ENCODE measurements around the gene DNMT3A.

The DNMT3A gene

GRCh38 chr2:25251422-25252273 is 90.1 kb downstream of the DNMT3A start:
- Histone ChIP-seq H2AFZ (ENCODE audit: low read length) (peak overlapping the region; percentile 66), H3K4me2 (ENCODE audit: low read depth, low read length, poor library complexity, severe bottlenecking) (peak overlapping the region; percentile 83), H3K9ac (ENCODE audit: low read depth, low read length, poor library complexity, severe bottlenecking) (peak overlapping the region; percentile 100), H3K36me3 (ENCODE audit: insufficient read depth, low read length) (peaks cover 25% of the 10 kb centered on the region; the same call in 1 of the 2 replicates), H3K79me2 (ENCODE audit: insufficient read depth, low read length) (peaks cover 55% of the 10 kb centered on the region), H3K27me3 (ENCODE audit: insufficient read depth, low read length, poor library complexity, severe bottlenecking) (no peaks in the 10 kb centered on the region), H3F3A (ENCODE audit: low read depth) (0 out of 2 replicates have a peak, but pooled peaks cover 5% of the 10 kb centered on the region), H3K9me3 (ENCODE audit: insufficient read depth, low read depth, low read length) (no peaks in the 10 kb centered on the region), H3K9me2 (replicated peaks; ENCODE audit: low read depth, low read length) (no peaks in the 10 kb centered on the region), H3K4me3 (ENCODE audit: low read length, poor library complexity, severe bottlenecking) (peak overlapping the region; percentile 99), H3K4me1 (ENCODE audit: insufficient read depth, low read length, poor library complexity, severe bottlenecking) (peaks cover 23% of the 10 kb centered on the region), H4K20me1 (ENCODE audit: insufficient read depth, low read length, poor library complexity, severe bottlenecking) (peaks cover 26% of the 10 kb centered on the region)
- no peak for TF ChIP-seq EZH2phosphoT487 (IDR thresholded peaks at IDR 0.05; ENCODE audit: borderline replicate concordance)
- TF ChIP-seq, protein P1, sequence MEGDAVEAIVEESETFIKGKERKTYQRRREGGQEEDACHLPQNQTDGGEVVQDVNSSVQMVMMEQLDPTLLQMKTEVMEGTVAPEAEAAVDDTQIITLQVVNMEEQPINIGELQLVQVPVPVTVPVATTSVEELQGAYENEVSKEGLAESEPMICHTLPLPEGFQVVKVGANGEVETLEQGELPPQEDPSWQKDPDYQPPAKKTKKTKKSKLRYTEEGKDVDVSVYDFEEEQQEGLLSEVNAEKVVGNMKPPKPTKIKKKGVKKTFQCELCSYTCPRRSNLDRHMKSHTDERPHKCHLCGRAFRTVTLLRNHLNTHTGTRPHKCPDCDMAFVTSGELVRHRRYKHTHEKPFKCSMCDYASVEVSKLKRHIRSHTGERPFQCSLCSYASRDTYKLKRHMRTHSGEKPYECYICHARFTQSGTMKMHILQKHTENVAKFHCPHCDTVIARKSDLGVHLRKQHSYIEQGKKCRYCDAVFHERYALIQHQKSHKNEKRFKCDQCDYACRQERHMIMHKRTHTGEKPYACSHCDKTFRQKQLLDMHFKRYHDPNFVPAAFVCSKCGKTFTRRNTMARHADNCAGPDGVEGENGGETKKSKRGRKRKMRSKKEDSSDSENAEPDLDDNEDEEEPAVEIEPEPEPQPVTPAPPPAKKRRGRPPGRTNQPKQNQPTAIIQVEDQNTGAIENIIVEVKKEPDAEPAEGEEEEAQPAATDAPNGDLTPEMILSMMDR (conservative IDR thresholded peaks at IDR 0.05; ENCODE audit: low read length): no peak

- Histone ChIP-seq H3K9me3 (ENCODE audit: insufficient read depth, low read depth, low read length) (no peaks in the 10 kb centered on the region), H3K4me3 (ENCODE audit: low read length, poor library complexity, severe bottlenecking) (peak overlapping the region; percentile 99), H3F3A (ENCODE audit: low read depth) (0 out of 2 replicates have a peak, but pooled peaks cover 5% of the 10 kb centered on the region), H3K4me1 (ENCODE audit: insufficient read depth, low read length, poor library complexity, severe bottlenecking) (peaks cover 23% of the 10 kb centered on the region), H4K20me1 (ENCODE audit: insufficient read depth, low read length, poor library complexity, severe bottlenecking) (peaks cover 26% of the 10 kb centered on the region), H3K36me3 (ENCODE audit: insufficient read depth, low read length) (peaks cover 30% of the 10 kb centered on the region; the same call in 1 of the 2 replicates), H3K27me3 (ENCODE audit: insufficient read depth, low read length, poor library complexity, severe bottlenecking) (no peaks in the 10 kb centered on the region), H3K9me2 (replicated peaks; ENCODE audit: low read depth, low read length) (no peaks in the 10 kb centered on the region), H3K9ac (ENCODE audit: low read depth, low read length, poor library complexity, severe bottlenecking) (peak overlapping the region; percentile 100), H3K79me2 (ENCODE audit: insufficient read depth, low read length) (peaks cover 61% of the 10 kb centered on the region), H2AFZ (ENCODE audit: low read length) (0 out of 2 replicates have a peak overlapping the region, but pooled peaks have one; percentile 66), H3K4me2 (ENCODE audit: low read depth, low read length, poor library complexity, severe bottlenecking) (peak overlapping the region; percentile 83)
- TF ChIP-seq, protein P1 (conservative IDR thresholded peaks at IDR 0.05; ENCODE audit: low read length): no peak
- TF ChIP-seq EZH2phosphoT487 (IDR thresholded peaks at IDR 0.05; ENCODE audit: borderline replicate concordance): no peak
Measured at GRCh38 chr2:25251071-25251421, 90.7 kb downstream of the DNMT3A start.

DNA sequence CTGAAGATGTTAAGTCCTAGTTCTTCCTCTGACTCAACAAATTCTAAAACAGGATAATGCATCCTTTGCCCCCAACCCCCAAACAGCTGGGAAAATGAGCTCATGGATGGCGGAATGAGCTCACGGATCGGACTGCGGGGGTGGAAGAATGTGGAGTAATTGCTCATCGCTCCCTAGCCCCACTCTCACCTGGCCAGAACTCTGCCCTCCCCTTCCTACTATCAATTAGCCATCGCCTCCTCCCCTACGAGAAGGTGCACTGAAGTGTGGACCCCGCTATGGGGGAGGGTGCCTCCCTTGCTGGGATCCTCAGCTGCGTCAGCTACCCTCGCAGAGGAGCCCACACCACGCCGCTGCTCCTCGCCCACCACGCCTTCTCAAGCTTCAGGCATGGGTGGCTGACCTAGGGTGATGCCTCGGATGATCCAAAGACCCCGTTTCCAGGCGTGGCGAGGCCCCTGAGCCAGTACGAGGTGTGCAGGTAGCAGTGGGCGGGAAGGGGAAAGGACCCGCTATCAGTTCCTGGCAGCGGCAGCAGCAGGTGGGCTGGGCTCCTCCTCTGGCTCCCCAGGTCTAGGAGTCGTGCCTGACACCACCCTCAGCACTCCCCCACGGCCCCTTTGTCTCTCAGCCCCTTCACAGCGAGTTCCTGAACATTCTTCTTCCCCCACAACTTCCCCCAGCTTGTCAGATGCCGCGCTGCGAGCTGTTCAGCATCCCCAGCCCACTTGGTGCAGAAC is 91.2 kb downstream of the DNMT3A start:
- Histone ChIP-seq H3K9me3 (ENCODE audit: insufficient read depth, low read depth, low read length) (no peaks in the 10 kb centered on the region), H3K27me3 (ENCODE audit: insufficient read depth, low read length, poor library complexity, severe bottlenecking) (no peaks in the 10 kb centered on the region), H3K4me3 (ENCODE audit: low read length, poor library complexity, severe bottlenecking) (peak overlapping the region; percentile 99), H3K4me1 (ENCODE audit: insufficient read depth, low read length, poor library complexity, severe bottlenecking) (peaks cover 23% of the 10 kb centered on the region), H3K9ac (ENCODE audit: low read depth, low read length, poor library complexity, severe bottlenecking) (peak overlapping the region; percentile 100), H3K79me2 (ENCODE audit: insufficient read depth, low read length) (peaks cover 67% of the 10 kb centered on the region), H3K36me3 (ENCODE audit: insufficient read depth, low read length) (peaks cover 30% of the 10 kb centered on the region; the same call in 1 of the 2 replicates), H4K20me1 (ENCODE audit: insufficient read depth, low read length, poor library complexity, severe bottlenecking) (peaks cover 26% of the 10 kb centered on the region), H2AFZ (ENCODE audit: low read length) (no peak overlapping the region), H3K9me2 (replicated peaks; ENCODE audit: low read depth, low read length) (no peaks in the 10 kb centered on the region), H3K4me2 (ENCODE audit: low read depth, low read length, poor library complexity, severe bottlenecking) (peak overlapping the region; percentile 83), H3F3A (ENCODE audit: low read depth) (0 out of 2 replicates have a peak, but pooled peaks cover 5% of the 10 kb centered on the region)
- no peak for TF ChIP-seq EZH2phosphoT487 (IDR thresholded peaks at IDR 0.05; ENCODE audit: borderline replicate concordance)
- TF ChIP-seq, protein P1 (conservative IDR thresholded peaks at IDR 0.05; ENCODE audit: low read length): no peak

Data from Loucy (cell line).